HG02763 (cell line): ENCODE measurements around the gene CAND1.

Experiments
- ATAC-seq: cut with Tn5 transposase; IDR thresholded peaks from one replicate; pipeline ENCODE4 v1.9.1; 2021; ENCODE audit warnings: mild to moderate bottlenecking, moderate library complexity; ENCODE audit not compliant: unreplicated experiment

The CAND1 gene

GRCh38 chr12:67280088-67280487 lies 10.9 kb downstream of the CAND1 start:
- ATAC-seq, result no peak

GRCh38 chr12:67280572-67280971 lies 11.4 kb downstream of the CAND1 start:
- no peak for ATAC-seq

- ATAC-seq, result no peak
Observed at GRCh38 chr12:67284561-67284960, 15.4 kb downstream of the CAND1 start.

GRCh38 chr12:67286257-67286656 lies 17.1 kb downstream of the CAND1 start:
- no peak for ATAC-seq

GRCh38 chr12:67287311-67287710 lies 18.2 kb downstream of the CAND1 start:
- no peak for ATAC-seq

- ATAC-seq, result no peak
Observed at GRCh38 chr12:67288561-67288960, 19.4 kb downstream of the CAND1 start.

GRCh38 chr12:67290378-67290777 lies 21.2 kb downstream of the CAND1 start:
- ATAC-seq, result no peak

GRCh38 chr12:67299526-67299925 lies 30.4 kb downstream of the CAND1 start:
- ATAC-seq, result no peak

- no peak for ATAC-seq
Observed at GRCh38 chr12:67299926-67300325, 30.8 kb downstream of the CAND1 start.

- no peak for ATAC-seq
Observed at GRCh38 chr12:67302162-67302561, 33.0 kb downstream of the CAND1 start.

GRCh38 chr12:67305544-67305943 lies 36.4 kb downstream of the CAND1 start:
- ATAC-seq, result no peak

GRCh38 chr12:67306712-67307111 lies 37.6 kb downstream of the CAND1 start:
- ATAC-seq, result no peak

GRCh38 chr12:67315661-67316060 lies 46.5 kb downstream of the CAND1 start:
- ATAC-seq, result no peak

- no peak for ATAC-seq
Observed at GRCh38 chr12:67318786-67319185, 49.6 kb downstream of the CAND1 start.

- no peak for ATAC-seq
Observed at GRCh38 chr12:67319936-67320335, 50.8 kb downstream of the CAND1 start.

- no peak for ATAC-seq
Observed at GRCh38 chr12:67320614-67321295, 51.6 kb downstream of the CAND1 start.

GRCh38 chr12:67322580-67322979 lies 53.4 kb downstream of the CAND1 start:
- no peak for ATAC-seq

- no peak for ATAC-seq
Observed at GRCh38 chr12:67323007-67323406, 53.8 kb downstream of the CAND1 start.

GRCh38 chr12:67326637-67327036 lies 57.5 kb downstream of the CAND1 start:
- no peak for ATAC-seq

- no peak for ATAC-seq
Observed at GRCh38 chr12:67327466-67327865, 58.3 kb downstream of the CAND1 start.

GRCh38 chr12:67331123-67331522 lies 62.0 kb downstream of the CAND1 start:
- no peak for ATAC-seq

- ATAC-seq, result no peak
Observed at GRCh38 chr12:67331828-67332227, 62.7 kb downstream of the CAND1 start.

GRCh38 chr12:67333649-67334048 lies 64.5 kb downstream of the CAND1 start:
- ATAC-seq, result no peak
